CD14-positive monocyte (primary cell): ENCODE data around the gene LARP1. TPM values are rescaled to one million over a fixed set of nuclear protein-coding genes. Genes with fewer than 3 reads are reported as not detected.

ENCODE experiments used
- DNase-seq, 3 donors: peaks; one replicate each; pipeline ENCODE4 v3.0.0-alpha.2; 2011 to 2022
- H2AFZ ChIP-seq: 2 replicates; pipeline ENCODE4 v1.6.0; 2012; ENCODE audit warnings: mild to moderate bottlenecking, low read depth, low read length, inconsistent platforms; ENCODE audit not compliant: insufficient read depth, poor library complexity, severe bottlenecking
- H3K27ac ChIP-seq, 2 donors: 1 replicate in 1 of 2; 2 replicates in 1 of 2; pipeline ENCODE4 v1.5.1; 2012 to 2013; ENCODE audit warnings: low read length in 2 of 2, control low read depth in 1 of 2, inconsistent platforms in 1 of 2, low read depth in 1 of 2, mild to moderate bottlenecking in 1 of 2
- H3K27me3 ChIP-seq, 2 donors: one replicate each; pipeline versions ENCODE4 v1.6.0 to v1.6.1; 2011 to 2013; ENCODE audit warnings: low read length in 2 of 2; ENCODE audit not compliant: control insufficient read depth in 2 of 2, insufficient read depth in 2 of 2
- H3K36me3 ChIP-seq, 2 donors: replicated peaks in 1 of 2; 1 replicate in 1 of 2; 2 replicates in 1 of 2; pipeline versions ENCODE4 v1.5.1 to v1.6.1; 2012 to 2013; ENCODE audit warnings: low read length in 2 of 2, control low read depth in 1 of 2, inconsistent platforms in 1 of 2, mild to moderate bottlenecking in 1 of 2; ENCODE audit not compliant: insufficient read depth in 2 of 2, control insufficient read depth in 1 of 2
- H3K4me1 ChIP-seq, 2 donors: 1 replicate in 1 of 2; 2 replicates in 1 of 2; pipeline versions ENCODE4 v1.5.1 to v1.6.1; 2012 to 2013; ENCODE audit warnings: low read length in 2 of 2, control low read depth in 1 of 2, inconsistent platforms in 1 of 2, mild to moderate bottlenecking in 1 of 2, moderate library complexity in 1 of 2; ENCODE audit not compliant: insufficient read depth in 2 of 2, control insufficient read depth in 1 of 2
- H3K4me2 ChIP-seq: replicated peaks from 2 replicates; pipeline ENCODE3; 2012; ENCODE audit warnings: low read length, moderate library complexity, mild to moderate bottlenecking; ENCODE audit not compliant: poor library complexity, severe bottlenecking; ENCODE audit errors: extremely low read depth
- H3K4me3 ChIP-seq, 3 experiments: fragments of 200-600 bp in 1 of 3; sonication (generic) in 1 of 3; replicated peaks in 1 of 3; 1 replicate in 2 of 3; 2 replicates in 1 of 3; pipeline ENCODE4 v1.5.1; 2011 to 2013; ENCODE audit warnings: low read length in 3 of 3, mild to moderate bottlenecking in 3 of 3, control low read depth in 2 of 3, low read depth in 2 of 3, inconsistent platforms in 1 of 3, moderate library complexity in 1 of 3
- H3K79me2 ChIP-seq: 2 replicates; pipeline ENCODE4 v1.6.0; 2012; ENCODE audit warnings: mild to moderate bottlenecking, control low read depth, inconsistent platforms, low read length, moderate library complexity; ENCODE audit not compliant: insufficient read depth
- H3K9ac ChIP-seq: 2 replicates; pipeline ENCODE4 v1.6.0; 2017; ENCODE audit warnings: low read length, mild to moderate bottlenecking; ENCODE audit not compliant: insufficient read depth, poor library complexity, severe bottlenecking
- H3K9me3 ChIP-seq, 2 donors: replicated peaks in 1 of 2; 1 replicate in 1 of 2; 2 replicates in 1 of 2; pipeline versions ENCODE4 v1.5.1 to v1.6.1; 2012 to 2013; ENCODE audit warnings: low read length in 2 of 2, control low read depth in 1 of 2; ENCODE audit not compliant: control insufficient read depth in 1 of 2, insufficient read depth in 1 of 2
- H4K20me1 ChIP-seq: 2 replicates; pipeline ENCODE4 v1.6.0; 2012; ENCODE audit warnings: mild to moderate bottlenecking, low read length, control low read depth, moderate library complexity; ENCODE audit not compliant: insufficient read depth
- H3K27ac Mint-ChIP-seq, 7 donors: one replicate each; pipeline ENCODE4 v1.8.0; 2020; ENCODE audit warnings: mild to moderate bottlenecking in 7 of 7, mixed read lengths in 7 of 7, moderate library complexity in 6 of 7, inconsistent platforms in 2 of 7
- H3K27me3 Mint-ChIP-seq, 3 donors: one replicate each; pipeline ENCODE4 v1.8.0; 2021 to 2022; ENCODE audit warnings: low read depth in 3 of 3, mild to moderate bottlenecking in 3 of 3, mixed read lengths in 3 of 3, moderate library complexity in 3 of 3, inconsistent platforms in 1 of 3
- H3K36me3 Mint-ChIP-seq, 2 donors: one replicate each; pipeline ENCODE4 v1.8.0; 2020; ENCODE audit warnings: mixed read lengths in 2 of 2, inconsistent platforms in 1 of 2, mild to moderate bottlenecking in 1 of 2
- H3K4me1 Mint-ChIP-seq: one replicate; pipeline ENCODE4 v1.8.0; 2020; ENCODE audit warnings: mild to moderate bottlenecking, mixed read lengths
- H3K4me3 Mint-ChIP-seq, 2 donors: one replicate each; pipeline ENCODE4 v1.8.0; 2020; ENCODE audit warnings: mild to moderate bottlenecking in 2 of 2, mixed read lengths in 2 of 2, moderate library complexity in 1 of 2
- H3K9me3 Mint-ChIP-seq, 7 donors: one replicate each; pipeline ENCODE4 v1.8.0; 2020 to 2022; ENCODE audit warnings: mixed read lengths in 7 of 7, mild to moderate bottlenecking in 6 of 7, moderate library complexity in 6 of 7, inconsistent platforms in 2 of 7
- WGBS: methylation state at CpG from one replicate; pipeline ENCODE4 v1.1.5; 2013; ENCODE audit warnings: missing lambda C conversion rate; ENCODE audit not compliant: insufficient coverage; 5-methylcytosine and 5-hydroxymethylcytosine counted together
- intact Hi-C, 2 donors: fragments of 100-400 bp; cut with micrococcal nuclease; formaldehyde crosslinking; loops; one replicate each; pipeline versions ENCODE4 v1.15.0 to v1.15.1; 2023
- polyA plus RNA-seq, 3 donors: library from polyadenylated mRNA; depleted of rRNA in 1 of 3; unstranded in 2 of 3; stranded (reverse) in 1 of 3; fragments of 300-500 nt in 2 of 3; fragments of >200 nt in 1 of 3; fragmentation: Illumina TruSeq in 2 of 3; gene quantifications; 1 replicate in 2 of 3; 2 replicates in 1 of 3; pipeline ENCODE4 v1.2.3, GENCODE V29; 2012 to 2021
- TF ChIP-seq, protein P1 (sequence below): fragments of 200-600 bp; IDR thresholded peaks from one replicate; pipeline ENCODE4 v1.8.0; 2022; ENCODE audit warnings: antibody characterized with exemption, mild to moderate bottlenecking

LARP1 gene
- polyA plus RNA-seq, 3 donors: 4.7 to 55.0 (median 5.8) TPM

DNA sequence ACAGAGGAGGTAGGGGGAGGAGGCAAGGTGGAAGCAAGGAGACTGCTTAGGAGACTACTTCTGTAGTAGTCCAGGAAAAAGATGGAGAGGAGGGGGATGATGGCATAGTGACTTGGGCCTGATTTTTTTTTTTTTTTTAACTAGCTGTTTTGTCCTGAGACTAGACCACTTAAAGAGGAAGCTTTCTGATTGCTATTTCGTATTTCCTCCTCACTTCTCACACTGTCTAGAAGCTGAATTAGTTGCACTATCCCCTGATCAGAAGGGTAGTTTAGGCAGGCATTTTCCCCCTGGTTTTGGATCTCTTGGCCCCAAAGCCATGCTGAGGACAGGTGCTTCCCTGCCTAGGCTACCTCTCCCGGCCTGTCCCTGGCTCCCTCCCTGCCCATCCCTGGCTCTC, 14.9 kb downstream of the LARP1 start:
- peak overlapping the region; percentile 43 to 80 for H3K27ac ChIP-seq
- no peak overlapping the region for H2AFZ ChIP-seq
- intact Hi-C loops: no loop called here
- peaks cover 65% of the 10 kb centered on the region for H3K4me1 Mint-ChIP-seq
- peak in 2 of 3 donors; percentile 8 to 41 for DNase-seq
- H3K4me2 ChIP-seq: peak overlapping the region; percentile 25
- peaks cover 3 to 9% of the 10 kb centered on the region in 2 donors for H3K36me3 ChIP-seq
- peaks cover 0 to 3% (median 3%) of the 10 kb centered on the region in 3 donors for H3K27me3 Mint-ChIP-seq
- no peaks in the 10 kb centered on the region for H3K9me3 ChIP-seq
- WGBS: no CpG with 5 or more reads among the region's 2 CpGs
- no peaks in the 10 kb centered on the region for H3K9me3 Mint-ChIP-seq
- H4K20me1 ChIP-seq: peaks cover 98% of the 10 kb centered on the region
- no peaks in the 10 kb centered on the region for H3K27me3 ChIP-seq
- peak overlapping the region; percentile 70 to 95 (median 80) for H3K27ac Mint-ChIP-seq
- peaks cover 7 to 14% of the 10 kb centered on the region in 2 donors for H3K36me3 Mint-ChIP-seq
- no peak overlapping the region for H3K4me3 ChIP-seq
- H3K4me3 Mint-ChIP-seq: no peak overlapping the region
- TF ChIP-seq, protein P1, sequence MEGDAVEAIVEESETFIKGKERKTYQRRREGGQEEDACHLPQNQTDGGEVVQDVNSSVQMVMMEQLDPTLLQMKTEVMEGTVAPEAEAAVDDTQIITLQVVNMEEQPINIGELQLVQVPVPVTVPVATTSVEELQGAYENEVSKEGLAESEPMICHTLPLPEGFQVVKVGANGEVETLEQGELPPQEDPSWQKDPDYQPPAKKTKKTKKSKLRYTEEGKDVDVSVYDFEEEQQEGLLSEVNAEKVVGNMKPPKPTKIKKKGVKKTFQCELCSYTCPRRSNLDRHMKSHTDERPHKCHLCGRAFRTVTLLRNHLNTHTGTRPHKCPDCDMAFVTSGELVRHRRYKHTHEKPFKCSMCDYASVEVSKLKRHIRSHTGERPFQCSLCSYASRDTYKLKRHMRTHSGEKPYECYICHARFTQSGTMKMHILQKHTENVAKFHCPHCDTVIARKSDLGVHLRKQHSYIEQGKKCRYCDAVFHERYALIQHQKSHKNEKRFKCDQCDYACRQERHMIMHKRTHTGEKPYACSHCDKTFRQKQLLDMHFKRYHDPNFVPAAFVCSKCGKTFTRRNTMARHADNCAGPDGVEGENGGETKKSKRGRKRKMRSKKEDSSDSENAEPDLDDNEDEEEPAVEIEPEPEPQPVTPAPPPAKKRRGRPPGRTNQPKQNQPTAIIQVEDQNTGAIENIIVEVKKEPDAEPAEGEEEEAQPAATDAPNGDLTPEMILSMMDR: no peak
- peaks cover 100% of the 10 kb centered on the region for H3K79me2 ChIP-seq
- H3K9ac ChIP-seq: peak overlapping the region; percentile 39
- peaks cover 40 to 47% of the 10 kb centered on the region in 2 donors for H3K4me1 ChIP-seq

DNA sequence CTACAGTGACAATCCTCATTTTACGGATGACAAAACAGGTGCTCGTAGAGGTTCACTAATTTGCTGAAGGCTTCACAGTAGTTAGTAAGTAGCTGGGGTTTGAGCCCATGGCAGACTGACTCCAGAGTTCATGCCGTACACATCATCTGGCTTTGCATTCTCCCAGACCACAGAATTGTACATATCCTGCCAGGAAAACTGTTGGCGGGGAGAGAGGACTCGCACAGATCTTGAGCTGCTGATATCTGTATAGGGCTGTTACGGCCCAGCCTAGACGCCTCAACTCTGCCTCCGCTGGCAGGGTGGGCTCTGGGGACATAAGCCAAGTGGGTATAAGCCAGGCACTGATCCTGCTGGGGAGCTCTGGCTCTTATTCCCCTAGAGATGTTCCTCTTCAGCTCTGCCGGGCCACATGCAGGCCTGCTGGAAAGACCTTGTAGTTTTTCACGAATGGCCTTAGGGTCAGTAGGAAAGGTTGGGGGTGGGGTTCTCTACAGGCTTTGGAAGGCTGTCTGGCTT, 16.3 kb downstream of the LARP1 start:
- Histone ChIP-seq H3K36me3 (peaks cover 3 to 16% of the 10 kb centered on the region in 2 donors), H4K20me1 (peaks cover 98% of the 10 kb centered on the region), H2AFZ (no peak overlapping the region), H3K4me2 (no peak overlapping the region), H3K27me3 (no peaks in the 10 kb centered on the region), H3K9me3 (no peaks in the 10 kb centered on the region), H3K79me2 (peaks cover 100% of the 10 kb centered on the region), H3K4me3 (no peak overlapping the region), H3K4me1 (peaks cover 32 to 33% of the 10 kb centered on the region in 2 donors), H3K9ac (no peak overlapping the region), H3K27ac (peak overlapping the region in 1 of 2 donors; percentile 80)
- peaks cover 7 to 15% of the 10 kb centered on the region in 2 donors for H3K36me3 Mint-ChIP-seq
- peak overlapping the region in 6 of 7 donors; percentile 57 to 95 (median 76) for H3K27ac Mint-ChIP-seq
- no peak for DNase-seq
- H3K27me3 Mint-ChIP-seq: peaks cover 0 to 3% (median 3%) of the 10 kb centered on the region in 3 donors
- peaks cover 56% of the 10 kb centered on the region for H3K4me1 Mint-ChIP-seq
- H3K9me3 Mint-ChIP-seq: no peaks in the 10 kb centered on the region
- TF ChIP-seq, protein P1: no peak
- no peak overlapping the region for H3K4me3 Mint-ChIP-seq
- intact Hi-C loops: no loop called here
- WGBS: 85% methylated on average over 8 of the region's 10 CpGs
